ENCODE results near the gene IKZF1. TPM values are rescaled to one million over a fixed set of nuclear protein-coding genes. Genes with fewer than 3 reads are reported as not detected.

The IKZF1 gene
- total RNA-seq, 4 donors from 2014 or later = 0.22 to 3.6 (median 1.9) TPM

GRCh38 chr7:50352751-50353150, 48.2 kb downstream of the IKZF1 start:
- Histone ChIP-seq H3K9me3 (no peaks in the 10 kb centered on the region), H3K27me3 (peaks cover 0 to 6% (median 0%) of the 10 kb centered on the region in 3 donors), H3K27ac (no peak overlapping the region), H3K4me3 (no peak overlapping the region), H3K4me1 (no peaks in the 10 kb centered on the region), H3K36me3 (no peaks in the 10 kb centered on the region)
- in situ Hi-C loops (cut with MboI; ENCODE audit: low sequenced_read_pairs in 4 of 4) = no loop called here
- ATAC-seq (no peak), DNase-seq (no peak)
- intact Hi-C loops (cut with DNase I; ENCODE audit: low total_unique reads) = no loop called here
- TF ChIP-seq POLR2A (IDR thresholded peaks at IDR 0.05) = no peak
- TF ChIP-seq, protein P1, sequence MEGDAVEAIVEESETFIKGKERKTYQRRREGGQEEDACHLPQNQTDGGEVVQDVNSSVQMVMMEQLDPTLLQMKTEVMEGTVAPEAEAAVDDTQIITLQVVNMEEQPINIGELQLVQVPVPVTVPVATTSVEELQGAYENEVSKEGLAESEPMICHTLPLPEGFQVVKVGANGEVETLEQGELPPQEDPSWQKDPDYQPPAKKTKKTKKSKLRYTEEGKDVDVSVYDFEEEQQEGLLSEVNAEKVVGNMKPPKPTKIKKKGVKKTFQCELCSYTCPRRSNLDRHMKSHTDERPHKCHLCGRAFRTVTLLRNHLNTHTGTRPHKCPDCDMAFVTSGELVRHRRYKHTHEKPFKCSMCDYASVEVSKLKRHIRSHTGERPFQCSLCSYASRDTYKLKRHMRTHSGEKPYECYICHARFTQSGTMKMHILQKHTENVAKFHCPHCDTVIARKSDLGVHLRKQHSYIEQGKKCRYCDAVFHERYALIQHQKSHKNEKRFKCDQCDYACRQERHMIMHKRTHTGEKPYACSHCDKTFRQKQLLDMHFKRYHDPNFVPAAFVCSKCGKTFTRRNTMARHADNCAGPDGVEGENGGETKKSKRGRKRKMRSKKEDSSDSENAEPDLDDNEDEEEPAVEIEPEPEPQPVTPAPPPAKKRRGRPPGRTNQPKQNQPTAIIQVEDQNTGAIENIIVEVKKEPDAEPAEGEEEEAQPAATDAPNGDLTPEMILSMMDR (IDR thresholded peaks at IDR 0.05 in 4 of 5, conservative IDR thresholded peaks at IDR 0.05 in 1 of 5) = no peak

DNA sequence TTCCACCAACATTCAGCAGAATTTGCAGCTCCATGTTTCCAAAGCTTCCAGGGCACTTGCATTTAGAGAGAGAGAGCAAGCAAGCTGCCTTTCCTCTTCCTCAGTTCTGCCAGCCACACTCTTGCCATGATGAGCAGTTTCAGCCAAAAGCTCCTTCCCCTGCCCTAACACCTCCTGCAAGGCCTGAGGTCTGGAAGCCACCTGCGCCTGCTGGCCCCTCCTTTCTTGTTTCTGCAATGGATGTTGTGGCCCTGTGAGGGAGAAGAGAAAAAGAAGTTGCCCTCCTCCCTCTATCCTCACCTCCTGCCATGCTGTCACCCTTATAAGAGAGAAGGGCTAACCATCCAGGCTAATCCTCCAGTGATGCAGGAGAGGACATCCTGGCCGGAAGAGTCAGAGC, 48.7 kb downstream of the IKZF1 start:
- H3K36me3 ChIP-seq = no peaks in the 10 kb centered on the region
- no peak overlapping the region for H3K4me3 ChIP-seq
- no peak for TF ChIP-seq POLR2A (IDR thresholded peaks at IDR 0.05)
- TF ChIP-seq, protein P1 (IDR thresholded peaks at IDR 0.05 in 4 of 5, conservative IDR thresholded peaks at IDR 0.05 in 1 of 5) = no peak
- H3K27me3 ChIP-seq = peaks cover 0 to 1% (median 0%) of the 10 kb centered on the region in 3 donors
- ATAC-seq = no peak
- H3K27ac ChIP-seq = no peak overlapping the region
- in situ Hi-C loops (cut with MboI; ENCODE audit: low sequenced_read_pairs in 4 of 4) (no loop called here), intact Hi-C loops (cut with DNase I; ENCODE audit: low total_unique reads) (no loop called here)
- DNase-seq = no peak
- no peaks in the 10 kb centered on the region for H3K9me3 ChIP-seq
- no peaks in the 10 kb centered on the region for H3K4me1 ChIP-seq

- no peak for TF ChIP-seq POLR2A (IDR thresholded peaks at IDR 0.05)
- TF ChIP-seq, protein P1 (IDR thresholded peaks at IDR 0.05 in 4 of 5, conservative IDR thresholded peaks at IDR 0.05 in 1 of 5) = no peak
- no peak for ATAC-seq
- H3K4me1 ChIP-seq = no peaks in the 10 kb centered on the region
- intact Hi-C loops (cut with DNase I; ENCODE audit: low total_unique reads) (no loop called here), in situ Hi-C loops (cut with MboI; ENCODE audit: low sequenced_read_pairs in 4 of 4) (no loop called here)
- no peak for DNase-seq
- H3K36me3 ChIP-seq = no peaks in the 10 kb centered on the region
- no peak overlapping the region for H3K4me3 ChIP-seq
- no peaks in the 10 kb centered on the region for H3K27me3 ChIP-seq
- no peak overlapping the region for H3K27ac ChIP-seq
- H3K9me3 ChIP-seq = no peaks in the 10 kb centered on the region
Measured at GRCh38 chr7:50353894-50354595, 49.5 kb downstream of the IKZF1 start.

DNA sequence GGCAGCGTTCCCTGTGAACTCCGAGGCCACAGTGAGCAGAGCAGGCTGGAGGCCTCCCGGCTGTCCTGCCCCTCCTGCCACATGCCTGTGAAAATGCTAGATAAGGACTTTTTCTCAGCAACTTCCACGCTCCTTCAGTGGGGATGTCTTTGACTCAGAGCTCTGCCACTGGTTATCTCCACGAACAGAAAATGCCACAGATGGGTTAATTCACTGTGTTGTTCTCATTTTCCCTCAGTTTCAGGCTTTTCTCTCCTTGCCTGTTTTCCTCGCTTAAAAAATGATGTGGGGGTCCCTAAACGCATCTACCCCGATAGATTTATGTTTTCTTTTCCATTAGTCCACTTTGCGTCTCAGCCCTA, 51.3 kb downstream of the IKZF1 start:
- no peak for TF ChIP-seq POLR2A (IDR thresholded peaks at IDR 0.05)
- TF ChIP-seq, protein P1 (IDR thresholded peaks at IDR 0.05 in 4 of 5, conservative IDR thresholded peaks at IDR 0.05 in 1 of 5) = no peak
- no peaks in the 10 kb centered on the region for H3K36me3 ChIP-seq
- H3K4me1 ChIP-seq = no peaks in the 10 kb centered on the region
- in situ Hi-C loops (cut with MboI; ENCODE audit: low sequenced_read_pairs in 4 of 4) = no loop called here
- H3K9me3 ChIP-seq = no peaks in the 10 kb centered on the region
- no peaks in the 10 kb centered on the region for H3K27me3 ChIP-seq
- DNase-seq = no peak
- no peak overlapping the region for H3K27ac ChIP-seq
- H3K4me3 ChIP-seq = no peak overlapping the region
- intact Hi-C loops (cut with DNase I; ENCODE audit: low total_unique reads) = no loop called here
- no peak for ATAC-seq
